Measurements from ENCODE around the gene NRIP1.

The NRIP1 gene

GRCh38 chr21:14981246-14981645 is 83.6 kb downstream of the NRIP1 start:
- H3K9me3 ChIP-seq (ENCODE audit: control insufficient read depth, insufficient read depth, low read length), result no peaks in the 10 kb centered on the region
- no peak overlapping the region for H3K27ac ChIP-seq (ENCODE audit: low read depth, low read length)
- H3K9me2 ChIP-seq (replicated peaks; ENCODE audit: control insufficient read depth, low read length), result no peaks in the 10 kb centered on the region
- no peaks in the 10 kb centered on the region for H4K20me1 ChIP-seq (ENCODE audit: control insufficient read depth, insufficient read depth, low read depth, low read length)
- H3K36me3 ChIP-seq (ENCODE audit: control insufficient read depth, low read length), result no peaks in the 10 kb centered on the region
- H3K4me1 ChIP-seq (ENCODE audit: control insufficient read depth, low read length), result no peaks in the 10 kb centered on the region
- no peaks in the 10 kb centered on the region for H3F3A ChIP-seq (ENCODE audit: control insufficient read depth, insufficient read depth)
- no peaks in the 10 kb centered on the region for H3K27me3 ChIP-seq (ENCODE audit: control insufficient read depth, low read length)
- H3K79me2 ChIP-seq (ENCODE audit: control insufficient read depth, low read length), result no peaks in the 10 kb centered on the region
- TF ChIP-seq, protein P1, sequence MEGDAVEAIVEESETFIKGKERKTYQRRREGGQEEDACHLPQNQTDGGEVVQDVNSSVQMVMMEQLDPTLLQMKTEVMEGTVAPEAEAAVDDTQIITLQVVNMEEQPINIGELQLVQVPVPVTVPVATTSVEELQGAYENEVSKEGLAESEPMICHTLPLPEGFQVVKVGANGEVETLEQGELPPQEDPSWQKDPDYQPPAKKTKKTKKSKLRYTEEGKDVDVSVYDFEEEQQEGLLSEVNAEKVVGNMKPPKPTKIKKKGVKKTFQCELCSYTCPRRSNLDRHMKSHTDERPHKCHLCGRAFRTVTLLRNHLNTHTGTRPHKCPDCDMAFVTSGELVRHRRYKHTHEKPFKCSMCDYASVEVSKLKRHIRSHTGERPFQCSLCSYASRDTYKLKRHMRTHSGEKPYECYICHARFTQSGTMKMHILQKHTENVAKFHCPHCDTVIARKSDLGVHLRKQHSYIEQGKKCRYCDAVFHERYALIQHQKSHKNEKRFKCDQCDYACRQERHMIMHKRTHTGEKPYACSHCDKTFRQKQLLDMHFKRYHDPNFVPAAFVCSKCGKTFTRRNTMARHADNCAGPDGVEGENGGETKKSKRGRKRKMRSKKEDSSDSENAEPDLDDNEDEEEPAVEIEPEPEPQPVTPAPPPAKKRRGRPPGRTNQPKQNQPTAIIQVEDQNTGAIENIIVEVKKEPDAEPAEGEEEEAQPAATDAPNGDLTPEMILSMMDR (IDR thresholded peaks at IDR 0.05; ENCODE audit: low read depth, low read length, poor library complexity, severe bottlenecking), result no peak
- TF ChIP-seq EZH2phosphoT487 (IDR thresholded peaks at IDR 0.05; ENCODE audit: borderline replicate concordance, low read length), result no peak
- no peak overlapping the region for H3K4me2 ChIP-seq (ENCODE audit: low read length)
- no peak overlapping the region for H3K4me3 ChIP-seq (ENCODE audit: low read length)

DNA sequence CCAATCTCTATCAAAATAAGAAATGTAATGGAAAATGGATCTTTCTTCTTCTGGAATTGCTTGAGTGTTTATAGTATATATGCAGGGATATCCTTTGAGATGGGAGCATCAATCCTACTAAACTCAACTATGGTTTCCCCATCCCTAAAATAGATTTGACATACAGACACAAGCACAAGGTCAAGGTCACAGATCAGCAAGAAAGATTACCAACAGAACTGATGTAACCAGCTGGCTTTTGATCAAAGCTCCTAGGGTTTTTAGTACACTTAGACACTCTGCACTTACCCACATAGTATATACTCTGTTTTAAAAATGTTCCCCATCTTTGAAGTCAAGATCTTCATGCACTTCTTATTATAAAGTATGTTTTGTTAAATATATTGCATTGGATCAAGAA is 85.5 kb downstream of the NRIP1 start:
- no peak overlapping the region for H3K4me3 ChIP-seq (ENCODE audit: low read length)
- no peaks in the 10 kb centered on the region for H3K79me2 ChIP-seq (ENCODE audit: control insufficient read depth, low read length)
- H3K9me2 ChIP-seq (replicated peaks; ENCODE audit: control insufficient read depth, low read length), result no peaks in the 10 kb centered on the region; the same call in 1 of the 2 replicates
- H3K27me3 ChIP-seq (ENCODE audit: control insufficient read depth, low read length), result no peaks in the 10 kb centered on the region
- TF ChIP-seq EZH2phosphoT487 (IDR thresholded peaks at IDR 0.05; ENCODE audit: borderline replicate concordance, low read length), result no peak
- TF ChIP-seq, protein P1 (IDR thresholded peaks at IDR 0.05; ENCODE audit: low read depth, low read length, poor library complexity, severe bottlenecking), result no peak
- no peaks in the 10 kb centered on the region for H3F3A ChIP-seq (ENCODE audit: control insufficient read depth, insufficient read depth)
- H3K9me3 ChIP-seq (ENCODE audit: control insufficient read depth, insufficient read depth, low read length), result no peaks in the 10 kb centered on the region
- no peaks in the 10 kb centered on the region for H3K4me1 ChIP-seq (ENCODE audit: control insufficient read depth, low read length)
- H3K36me3 ChIP-seq (ENCODE audit: control insufficient read depth, low read length), result no peaks in the 10 kb centered on the region
- no peaks in the 10 kb centered on the region for H4K20me1 ChIP-seq (ENCODE audit: control insufficient read depth, insufficient read depth, low read depth, low read length)
- H3K27ac ChIP-seq (ENCODE audit: low read depth, low read length), result no peak overlapping the region
- no peak overlapping the region for H3K4me2 ChIP-seq (ENCODE audit: low read length)

- Histone ChIP-seq H4K20me1 (ENCODE audit: control insufficient read depth, insufficient read depth, low read depth, low read length) (no peaks in the 10 kb centered on the region), H3K27me3 (ENCODE audit: control insufficient read depth, low read length) (no peaks in the 10 kb centered on the region), H3K4me1 (ENCODE audit: control insufficient read depth, low read length) (no peaks in the 10 kb centered on the region), H3K4me2 (ENCODE audit: low read length) (no peak overlapping the region), H3F3A (ENCODE audit: control insufficient read depth, insufficient read depth) (no peaks in the 10 kb centered on the region), H3K36me3 (ENCODE audit: control insufficient read depth, low read length) (no peaks in the 10 kb centered on the region), H3K9me2 (replicated peaks; ENCODE audit: control insufficient read depth, low read length) (no peaks in the 10 kb centered on the region; the same call in 1 of the 2 replicates), H3K9me3 (ENCODE audit: control insufficient read depth, insufficient read depth, low read length) (no peaks in the 10 kb centered on the region), H3K27ac (ENCODE audit: low read depth, low read length) (no peak overlapping the region), H3K79me2 (ENCODE audit: control insufficient read depth, low read length) (no peaks in the 10 kb centered on the region), H3K4me3 (ENCODE audit: low read length) (no peak overlapping the region)
- TF ChIP-seq, protein P1 (IDR thresholded peaks at IDR 0.05; ENCODE audit: low read depth, low read length, poor library complexity, severe bottlenecking), result no peak
- TF ChIP-seq EZH2phosphoT487 (IDR thresholded peaks at IDR 0.05; ENCODE audit: borderline replicate concordance, low read length), result no peak
Observed at GRCh38 chr21:14977814-14978213, 87.0 kb downstream of the NRIP1 start.

Measured in DOHH2 (cell line).